ENCODE measurements around the gene ZBED3. TPM values are rescaled to one million over a fixed set of nuclear protein-coding genes. Genes with fewer than 3 reads are reported as not detected.

Gene ZBED3
- total and polyA plus RNA-seq, 8 donors = 3.1 to 132 (median 6.9) TPM

DNA sequence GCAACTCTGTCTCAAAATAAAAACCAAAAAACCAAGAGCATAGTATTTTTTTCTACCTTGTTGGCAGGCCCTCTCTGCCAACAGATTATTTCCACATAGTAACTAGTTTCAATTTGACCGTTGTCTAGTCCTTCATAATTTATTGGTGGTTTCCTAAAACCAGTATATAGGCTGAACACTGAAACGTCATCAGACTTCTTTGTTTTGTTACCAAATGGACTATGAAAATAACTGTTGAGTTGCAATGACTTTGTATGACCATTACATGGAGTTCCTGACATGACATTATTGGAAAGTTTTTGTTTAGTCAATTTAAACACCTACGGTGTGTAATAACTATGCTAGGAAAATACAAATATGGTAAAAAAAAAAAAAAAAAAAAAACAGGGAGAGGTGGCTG lies 55.2 kb downstream of the ZBED3 start:
- peak overlapping the region in 2 of 4 donors; percentile 70 to 80 for H3K4me3 ChIP-seq
- intact Hi-C loops (cut with DNase I; ENCODE audit: low total_unique reads) = no loop called here
- peaks cover 0 to 6% (median 0%) of the 10 kb centered on the region in 4 donors for H3K9me3 ChIP-seq

DNA sequence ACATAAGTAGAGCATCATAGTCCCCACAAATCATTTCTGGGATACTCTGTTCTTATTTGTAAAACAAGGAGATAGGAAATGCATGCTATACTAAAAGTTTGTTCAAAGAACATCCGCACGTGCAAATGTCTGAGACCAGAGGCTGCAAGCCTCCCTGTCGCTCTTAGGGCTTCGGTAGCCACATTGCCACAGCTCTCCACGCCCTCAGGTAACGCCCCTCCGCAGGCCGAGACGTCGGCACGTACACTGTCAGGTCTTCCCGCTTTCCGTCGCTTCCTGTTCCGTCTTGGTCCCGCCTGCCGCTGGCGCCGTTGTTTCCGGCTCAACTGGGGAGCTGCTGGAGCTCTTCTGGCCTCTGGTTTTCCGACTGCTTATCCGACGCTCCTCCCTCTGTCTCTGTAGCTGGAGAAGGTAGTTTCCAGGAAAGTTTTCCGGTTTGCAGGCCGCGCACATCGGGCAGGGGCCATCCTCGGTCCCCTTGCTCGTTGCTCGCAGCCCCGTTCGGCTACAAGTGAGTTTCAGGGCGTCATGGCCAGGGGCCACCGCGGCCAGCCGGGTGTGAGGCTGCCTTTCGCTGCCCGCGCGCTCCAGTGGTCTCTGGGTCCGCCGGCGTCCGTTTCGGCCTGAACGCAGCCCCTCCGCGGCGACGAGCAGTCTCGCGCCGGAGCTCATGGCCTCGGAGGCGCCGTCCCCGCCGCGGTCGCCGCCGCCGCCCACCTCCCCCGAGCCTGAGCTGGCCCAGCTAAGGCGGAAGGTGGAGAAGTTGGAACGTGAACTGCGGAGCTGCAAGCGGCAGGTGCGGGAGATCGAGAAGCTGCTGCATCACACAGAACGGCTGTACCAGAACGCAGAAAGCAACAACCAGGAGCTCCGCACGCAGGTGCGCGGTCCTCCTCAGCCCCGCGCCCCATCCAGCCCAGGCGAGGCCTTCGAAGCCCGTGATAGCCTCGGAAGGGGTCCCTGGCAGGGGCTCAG lies 56.7 kb downstream of the ZBED3 start, which contains the start of gene AGGF1:
Gene AGGF1, plus strand, starts transcription at position 308 of the 975 bp plus-strand sequence. Its CDS starts 363 bp downstream, at position 671.
- 0 to 1% (median 0%) methylated on average over 38 to 82 of the region's 82 CpGs for WGBS, 5 donors
- Histone ChIP-seq H3K4me3 (peak within 1 kb of the TSS; percentile 70 to 98 (median 87)), H3K27ac (peak within 1 kb of the TSS; percentile 93 to 96 (median 94)), H3K27me3 (no peaks in the 10 kb centered on the region), H3K9me3 (peaks cover 0 to 6% (median 0%) of the 10 kb centered on the region in 4 donors), H3K36me3 (peaks cover 0 to 14% (median 10%) of the 10 kb centered on the region in 4 donors), H3K4me1 (peaks cover 18 to 40% (median 29%) of the 10 kb centered on the region in 4 donors)
- intact Hi-C loops (cut with DNase I; ENCODE audit: low total_unique reads) = no loop called here
- DNase-seq = peak; percentile 95 to 98
- TF ChIP-seq POLR2A (IDR thresholded peaks at IDR 0.05) = peak in 1 of 4 donors; percentile 29
- TF ChIP-seq, protein P1, sequence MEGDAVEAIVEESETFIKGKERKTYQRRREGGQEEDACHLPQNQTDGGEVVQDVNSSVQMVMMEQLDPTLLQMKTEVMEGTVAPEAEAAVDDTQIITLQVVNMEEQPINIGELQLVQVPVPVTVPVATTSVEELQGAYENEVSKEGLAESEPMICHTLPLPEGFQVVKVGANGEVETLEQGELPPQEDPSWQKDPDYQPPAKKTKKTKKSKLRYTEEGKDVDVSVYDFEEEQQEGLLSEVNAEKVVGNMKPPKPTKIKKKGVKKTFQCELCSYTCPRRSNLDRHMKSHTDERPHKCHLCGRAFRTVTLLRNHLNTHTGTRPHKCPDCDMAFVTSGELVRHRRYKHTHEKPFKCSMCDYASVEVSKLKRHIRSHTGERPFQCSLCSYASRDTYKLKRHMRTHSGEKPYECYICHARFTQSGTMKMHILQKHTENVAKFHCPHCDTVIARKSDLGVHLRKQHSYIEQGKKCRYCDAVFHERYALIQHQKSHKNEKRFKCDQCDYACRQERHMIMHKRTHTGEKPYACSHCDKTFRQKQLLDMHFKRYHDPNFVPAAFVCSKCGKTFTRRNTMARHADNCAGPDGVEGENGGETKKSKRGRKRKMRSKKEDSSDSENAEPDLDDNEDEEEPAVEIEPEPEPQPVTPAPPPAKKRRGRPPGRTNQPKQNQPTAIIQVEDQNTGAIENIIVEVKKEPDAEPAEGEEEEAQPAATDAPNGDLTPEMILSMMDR (IDR thresholded peaks at IDR 0.05) = peak in 1 of 7 experiments; percentile 17
- no peak for TF ChIP-seq EP300 (IDR thresholded peaks at IDR 0.05)
- TF ChIP-seq POLR2AphosphoS5 (IDR thresholded peaks at IDR 0.05) = peak; percentile 83 to 98 (median 89)

More for the DNA sequence above, 55.2 kb downstream of the ZBED3 start:
- TF ChIP-seq POLR2A (IDR thresholded peaks at IDR 0.05) (no peak), POLR2AphosphoS5 (IDR thresholded peaks at IDR 0.05) (no peak), EP300 (IDR thresholded peaks at IDR 0.05) (no peak)
- TF ChIP-seq, protein P1 (IDR thresholded peaks at IDR 0.05) = no peak
- WGBS, 5 donors = 81 to 89% (median 84%) methylated on average over 3 of the region's 3 CpGs
- peaks cover 18 to 40% (median 29%) of the 10 kb centered on the region in 4 donors for H3K4me1 ChIP-seq
- H3K27ac ChIP-seq = no peak overlapping the region
- H3K36me3 ChIP-seq = peaks cover 0 to 29% (median 26%) of the 10 kb centered on the region in 4 donors
- H3K27me3 ChIP-seq = no peaks in the 10 kb centered on the region
- no peak for DNase-seq

DNA sequence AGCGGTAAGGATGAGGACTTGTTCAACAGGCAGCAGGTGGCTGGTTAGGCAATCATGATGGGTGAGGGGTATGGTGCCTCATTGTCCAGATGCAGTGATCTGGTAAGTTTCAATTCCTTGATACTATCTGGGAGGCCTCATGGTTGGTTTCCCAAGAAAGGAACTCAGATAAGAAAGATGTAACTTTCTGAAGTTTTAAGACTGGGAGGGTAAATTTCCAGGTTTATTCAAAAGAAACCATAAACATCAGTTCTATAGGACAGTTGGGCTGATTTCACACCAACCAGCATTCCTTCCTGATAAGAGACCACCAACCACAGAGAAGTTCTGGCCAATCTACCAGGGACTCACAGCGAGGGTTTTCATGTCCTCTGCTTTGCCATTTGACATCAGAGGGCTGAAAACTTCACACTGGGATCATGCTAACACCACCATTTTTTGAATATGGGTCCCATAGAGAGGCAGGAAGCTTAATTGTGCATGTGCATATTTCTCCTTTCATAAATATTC lies 57.7 kb downstream of the ZBED3 start:
- Histone ChIP-seq H3K27ac (peak overlapping the region in 4 of 5 donors; percentile 93 to 96 (median 94)), H3K27me3 (no peaks in the 10 kb centered on the region), H3K36me3 (peaks cover 0 to 4% (median 1%) of the 10 kb centered on the region in 4 donors), H3K9me3 (peaks cover 0 to 6% (median 0%) of the 10 kb centered on the region in 4 donors), H3K4me3 (peak overlapping the region; percentile 70 to 98 (median 87)), H3K4me1 (peaks cover 18 to 40% (median 29%) of the 10 kb centered on the region in 4 donors)
- TF ChIP-seq POLR2AphosphoS5 (IDR thresholded peaks at IDR 0.05) = no peak
- TF ChIP-seq EP300 (IDR thresholded peaks at IDR 0.05) = no peak
- no peak for TF ChIP-seq POLR2A (IDR thresholded peaks at IDR 0.05)
- intact Hi-C loops (cut with DNase I; ENCODE audit: low total_unique reads) = no loop called here
- DNase-seq = no peak
- 95 to 100% (median 95%) methylated on average over 2 of the region's 2 CpGs for WGBS, 5 donors

DNA sequence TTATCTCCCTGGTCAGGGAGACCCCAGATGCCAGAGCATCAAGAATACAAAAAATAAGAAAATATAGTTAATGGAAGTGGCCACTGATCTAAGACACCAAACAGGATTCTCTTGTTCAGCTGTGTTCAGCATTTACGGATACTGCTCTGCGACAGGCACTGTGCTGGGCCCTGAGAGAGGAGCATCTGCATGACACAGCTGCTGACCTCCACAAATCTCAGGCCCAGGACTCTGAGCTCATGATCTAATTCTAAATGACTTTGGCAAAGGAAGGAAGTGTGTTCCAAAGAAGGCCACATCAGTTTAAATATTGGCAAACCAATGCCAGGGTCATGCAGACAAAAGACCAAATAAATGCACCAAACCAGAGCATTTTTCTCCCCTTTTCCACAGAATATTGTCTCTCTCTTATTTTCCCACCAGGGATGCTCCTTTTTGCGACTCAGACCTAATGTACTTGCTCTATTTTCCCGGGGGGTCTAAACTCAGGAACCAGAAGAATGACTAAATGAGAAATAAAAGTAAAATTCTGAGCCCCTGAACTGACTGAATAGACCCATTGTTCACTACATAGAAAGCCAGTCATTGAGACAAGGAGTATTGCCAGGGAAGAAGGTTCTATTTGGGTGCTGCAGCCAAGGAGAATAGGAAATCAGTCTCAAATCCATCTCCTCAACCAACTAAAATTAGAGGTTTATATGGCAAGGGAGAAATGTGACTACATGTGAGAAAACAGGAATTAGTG lies 58.3 kb downstream of the ZBED3 start:
- Histone ChIP-seq H3K27me3 (no peaks in the 10 kb centered on the region), H3K4me1 (peaks cover 18 to 38% (median 28%) of the 10 kb centered on the region in 4 donors), H3K36me3 (no peaks in the 10 kb centered on the region), H3K4me3 (no peak overlapping the region), H3K27ac (no peak overlapping the region), H3K9me3 (peaks cover 0 to 6% (median 0%) of the 10 kb centered on the region in 4 donors)
- TF ChIP-seq POLR2AphosphoS5 (IDR thresholded peaks at IDR 0.05) (no peak), EP300 (IDR thresholded peaks at IDR 0.05) (no peak), POLR2A (IDR thresholded peaks at IDR 0.05) (no peak)
- TF ChIP-seq, protein P1 (IDR thresholded peaks at IDR 0.05) = no peak
- no peak for DNase-seq
- 85 to 98% (median 96%) methylated on average over 4 of the region's 4 CpGs for WGBS, 5 donors
- intact Hi-C loops (cut with DNase I; ENCODE audit: low total_unique reads) = no loop called here

All from stomach (tissue), 9 donors.